Small intestine (tissue), 7 donors: ENCODE data around the gene IREB2. TPM values are rescaled to one million over a fixed set of nuclear protein-coding genes. Genes with fewer than 3 reads are reported as not detected.
"Not testable (repeated sequence)": the region's sequence is repeated elsewhere in the genome, so short reads cannot be mapped to it uniquely, and the experiment has no call there.

Experiments used
- DNase-seq, 2 donors: peaks; one replicate each; pipeline versions ENCODE4 v3.0.0 to v3.0.0-alpha.2; 2013
- FAIRE-seq: peaks from 2 replicates; lab custom pipeline; 2012; peaks lifted over from hg19 to GRCh38; lab: Jason Lieb, UNC
- H3K27ac ChIP-seq, 3 donors: one replicate each; pipeline ENCODE4 v1.5.1; 2013; ENCODE audit warnings: low read length in 2 of 3, mild to moderate bottlenecking in 2 of 3, control low read depth in 1 of 3, inconsistent platforms in 1 of 3, low read depth in 1 of 3, moderate library complexity in 1 of 3
- H3K27me3 ChIP-seq, 3 donors: one replicate each; pipeline ENCODE4 v1.6.1; 2013; ENCODE audit warnings: low read length in 3 of 3, inconsistent platforms in 1 of 3; ENCODE audit not compliant: control insufficient read depth in 3 of 3, insufficient read depth in 3 of 3
- H3K36me3 ChIP-seq, 3 donors: one replicate each; pipeline ENCODE4 v1.6.1; 2013; ENCODE audit warnings: low read length in 3 of 3, inconsistent platforms in 1 of 3, low read depth in 1 of 3, mild to moderate bottlenecking in 1 of 3, moderate library complexity in 1 of 3; ENCODE audit not compliant: control insufficient read depth in 3 of 3, insufficient read depth in 2 of 3
- H3K4me1 ChIP-seq, 3 donors: one replicate each; pipeline ENCODE4 v1.6.1; 2013; ENCODE audit warnings: low read length in 2 of 3, inconsistent platforms in 1 of 3, low read depth in 1 of 3, mild to moderate bottlenecking in 1 of 3, moderate library complexity in 1 of 3; ENCODE audit not compliant: control insufficient read depth in 3 of 3, insufficient read depth in 2 of 3
- H3K4me3 ChIP-seq, 3 donors: one replicate each; pipeline ENCODE4 v1.5.1; 2013; ENCODE audit warnings: low read length in 3 of 3, control low read depth in 1 of 3, inconsistent platforms in 1 of 3, low read depth in 1 of 3, mild to moderate bottlenecking in 1 of 3, moderate library complexity in 1 of 3
- H3K9me3 ChIP-seq, 2 donors: one replicate each; pipeline ENCODE4 v1.6.1; 2013; ENCODE audit warnings: low read depth in 1 of 2, low read length in 1 of 2; ENCODE audit not compliant: control insufficient read depth in 2 of 2, insufficient read depth in 1 of 2
- WGBS, 3 donors: extraction: QIAGEN DNeasy Blood & Tissue Kit; methylation state at CpG; one replicate each; pipeline ENCODE4 v1.1.7; 2013; 5-methylcytosine and 5-hydroxymethylcytosine counted together
- polyA plus RNA-seq, 4 donors: library from polyadenylated mRNA; stranded (reverse) in 3 of 4; unstranded in 1 of 4; fragments of 200-250 nt in 3 of 4; fragments of 120-200 nt in 1 of 4; gene quantifications; one replicate each; pipeline versions ENCODE4 v1.2.1 to v1.2.3, GENCODE V29; 2013
- donor health status: healthy with polysubstance abuse.
- donor health status: control.
- donor health status: control.
- donor health status: Bipolar disorder and iron deficiency.
- donor health status: healthy.

IREB2 gene
- polyA plus RNA-seq, 4 donors: 12.4 to 63.6 (median 15.3) TPM

DNA sequence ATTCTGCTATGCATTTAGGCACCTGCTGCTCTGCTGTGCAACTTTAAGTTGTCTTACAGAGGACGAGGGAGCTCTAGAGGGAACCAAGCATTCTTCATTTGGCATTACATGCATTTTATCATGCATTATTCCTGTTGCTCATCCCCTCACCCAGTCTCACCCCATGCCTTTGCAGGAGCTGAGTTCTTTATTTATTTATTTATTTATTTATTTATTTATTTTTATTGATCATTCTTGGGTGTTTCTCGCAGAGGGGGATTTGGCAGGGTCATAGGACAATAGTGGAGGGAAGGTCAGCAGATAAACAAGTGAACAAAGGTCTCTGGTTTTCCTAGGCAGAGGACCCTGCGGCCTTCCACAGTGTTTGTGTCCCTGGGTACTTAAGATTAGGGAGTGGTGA lies 82.0 kb downstream of the IREB2 start:
- not testable (repeated sequence) for H3K4me3 ChIP-seq, H3K27me3 ChIP-seq, FAIRE-seq, H3K4me1 ChIP-seq, DNase-seq, H3K9me3 ChIP-seq, H3K27ac ChIP-seq
- peaks cover 0 to 17% (median 0%) of the 10 kb centered on the region in 3 donors for H3K36me3 ChIP-seq
- 83 to 96% (median 91%) methylated on average over 2 of the region's 3 CpGs for WGBS, 3 donors

DNA sequence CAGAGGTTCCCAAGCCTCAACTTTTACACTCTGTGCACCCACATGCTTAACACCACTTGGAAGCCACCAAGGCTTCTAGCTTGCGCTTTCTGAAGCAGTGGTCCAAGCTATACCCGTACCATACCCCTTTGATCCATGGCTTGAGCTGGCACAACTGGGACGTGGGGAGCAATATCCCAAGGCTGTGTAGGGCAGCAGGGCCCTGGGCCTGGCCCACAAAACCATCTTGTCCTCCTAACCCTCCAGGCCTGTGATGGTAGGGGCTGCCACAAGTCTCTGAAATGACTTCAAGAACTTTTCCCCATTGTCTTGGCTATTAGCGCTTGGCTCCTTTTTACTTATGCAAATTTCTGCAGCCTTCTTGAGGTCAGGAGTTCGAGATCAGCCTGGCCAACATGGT lies 86.2 kb downstream of the IREB2 start:
- Histone ChIP-seq H3K9me3 (peaks cover 0 to 9% of the 10 kb centered on the region in 2 donors), H3K36me3 (peaks cover 0 to 11% (median 0%) of the 10 kb centered on the region in 3 donors), H3K4me3 (no peak overlapping the region), H3K27ac (no peak overlapping the region), H3K27me3 (no peaks in the 10 kb centered on the region), H3K4me1 (no peaks in the 10 kb centered on the region)
- WGBS, 3 donors: 87 to 97% (median 91%) methylated on average over 5 of the region's 5 CpGs
- DNase-seq: no peak
- FAIRE-seq: no peak

DNA sequence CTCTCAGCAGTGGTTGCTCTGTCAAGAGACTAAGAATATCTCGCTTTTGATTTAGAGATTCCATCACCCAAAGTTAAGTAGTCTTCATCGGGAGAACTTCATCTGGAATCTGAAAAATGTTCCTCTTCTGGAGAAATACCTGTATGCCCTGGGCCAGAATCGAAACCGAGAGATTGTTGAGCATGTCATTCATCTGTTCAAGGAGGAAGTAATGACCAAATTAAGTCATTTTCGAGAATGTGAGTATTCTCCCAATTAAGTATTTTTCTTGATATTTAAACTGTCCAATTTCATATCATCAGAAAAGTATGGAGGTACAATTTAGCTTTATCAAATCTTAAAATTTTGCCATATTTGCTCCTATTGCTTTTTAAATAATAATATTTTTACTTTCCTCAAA lies 89.3 kb downstream of the IREB2 start:
- WGBS, 3 donors: 88 to 95% (median 92%) methylated on average over 5 of the region's 5 CpGs
- Histone ChIP-seq H3K9me3 (peaks cover 0 to 9% of the 10 kb centered on the region in 2 donors), H3K4me3 (no peak overlapping the region), H3K4me1 (no peaks in the 10 kb centered on the region), H3K27ac (no peak overlapping the region), H3K36me3 (peaks cover 0 to 9% (median 0%) of the 10 kb centered on the region in 3 donors), H3K27me3 (no peaks in the 10 kb centered on the region)
- DNase-seq: no peak
- FAIRE-seq: no peak

DNA sequence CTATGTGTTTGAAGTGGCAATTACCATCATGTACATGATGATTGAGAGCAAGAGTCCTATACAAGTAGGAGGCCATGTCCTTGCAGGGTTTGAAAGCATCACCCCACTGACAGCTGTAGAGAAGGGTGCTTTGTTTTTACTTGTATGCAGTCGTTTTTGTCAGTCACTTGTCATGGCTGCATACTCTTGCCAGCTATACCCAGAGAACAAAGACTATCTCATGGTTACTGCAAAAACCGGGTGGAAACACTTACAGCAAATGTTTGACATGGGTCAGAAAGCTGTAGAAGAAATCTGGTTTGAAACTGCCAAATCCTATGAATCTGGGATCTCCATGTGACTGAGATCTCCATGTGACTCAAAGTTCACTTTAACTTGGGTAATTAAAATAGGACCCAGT lies 95.3 kb downstream of the IREB2 start:
- 67 to 71% (median 69%) methylated on average over 2 of the region's 2 CpGs for WGBS, 3 donors
- Histone ChIP-seq H3K4me3 (no peak overlapping the region), H3K27ac (no peak overlapping the region), H3K9me3 (no peaks in the 10 kb centered on the region), H3K27me3 (no peaks in the 10 kb centered on the region), H3K4me1 (no peaks in the 10 kb centered on the region), H3K36me3 (peaks cover 0 to 4% (median 0%) of the 10 kb centered on the region in 3 donors)
- FAIRE-seq: no peak
- DNase-seq: no peak

DNA sequence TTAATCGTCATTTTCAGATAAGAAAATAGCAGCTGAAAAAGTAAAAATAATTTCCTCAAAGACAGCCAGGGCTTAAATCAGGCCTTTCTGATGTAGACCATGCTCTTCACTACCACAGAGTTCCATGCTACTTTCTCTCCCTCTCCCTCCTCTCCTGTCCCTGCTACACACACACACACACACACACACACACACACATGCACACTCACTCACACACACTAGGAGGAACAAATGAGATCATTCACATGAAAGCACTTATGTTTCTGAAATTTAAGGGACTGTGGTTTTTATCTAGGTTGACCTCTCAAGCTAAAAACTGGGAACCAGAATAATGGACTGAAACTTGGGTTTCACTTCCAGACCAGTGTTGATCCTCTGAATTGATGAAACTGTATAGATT lies 98.1 kb downstream of the IREB2 start:
- H3K9me3 ChIP-seq: no peaks in the 10 kb centered on the region
- no peaks in the 10 kb centered on the region for H3K27me3 ChIP-seq
- FAIRE-seq (no peak), DNase-seq (no peak)
- no peak overlapping the region for H3K27ac ChIP-seq
- H3K4me3 ChIP-seq: no peak overlapping the region
- H3K36me3 ChIP-seq: peaks cover 0 to 2% (median 0%) of the 10 kb centered on the region in 3 donors
- H3K4me1 ChIP-seq: no peaks in the 10 kb centered on the region
- 84 to 93% (median 92%) methylated on average over 1 of the region's 1 CpG for WGBS, 3 donors

DNA sequence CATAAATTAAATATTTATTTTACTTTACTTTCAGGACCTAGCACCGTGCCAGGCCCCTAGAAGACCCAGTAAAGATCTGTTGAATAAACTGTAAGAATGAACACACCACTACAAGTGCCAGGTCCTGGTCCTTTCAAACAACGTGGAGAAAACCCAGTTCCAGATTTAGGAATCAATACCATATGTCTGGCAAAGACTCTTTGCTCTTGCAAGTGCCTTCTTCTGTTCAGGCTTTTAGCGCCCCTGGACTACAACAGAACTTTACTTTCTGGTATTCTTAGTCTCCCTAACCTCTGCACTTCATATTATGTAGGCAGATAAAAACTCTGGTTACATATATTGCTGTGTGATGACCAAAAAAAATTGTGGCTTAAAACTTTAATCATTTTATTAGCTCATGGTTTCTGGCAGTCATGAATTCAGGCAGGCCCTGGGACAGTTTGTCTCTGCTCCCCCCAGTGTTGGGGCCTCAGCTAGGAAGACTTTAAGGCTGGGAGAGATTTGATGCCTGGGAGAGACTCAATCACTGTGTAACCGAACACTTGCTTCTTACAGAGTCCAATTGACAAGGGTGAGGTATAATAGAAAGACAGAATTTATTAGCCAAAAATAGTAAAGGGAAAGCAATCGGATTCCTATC lies 99.4 kb downstream of the IREB2 start:
- FAIRE-seq (no peak), DNase-seq (no peak)

GRCh38 chr15:78538358-78538757 lies 100.3 kb downstream of the IREB2 start:
- Histone ChIP-seq H3K9me3 (no peaks in the 10 kb centered on the region), H3K27me3 (no peaks in the 10 kb centered on the region), H3K36me3 (peaks cover 0 to 5% (median 4%) of the 10 kb centered on the region in 3 donors), H3K4me1 (peaks cover 0 to 2% (median 2%) of the 10 kb centered on the region in 3 donors), H3K4me3 (no peak overlapping the region), H3K27ac (no peak overlapping the region)
- no peak for DNase-seq
- no peak for FAIRE-seq
- WGBS, 3 donors: 70 to 76% (median 74%) methylated on average over 1 of the region's 1 CpG

More for the DNA sequence above, 99.4 kb downstream of the IREB2 start:
- H3K27me3 ChIP-seq: no peaks in the 10 kb centered on the region
- WGBS, 3 donors: 88 to 92% (median 90%) methylated on average over 5 of the region's 5 CpGs
- no peak overlapping the region for H3K4me3 ChIP-seq
- peaks cover 0 to 2% (median 2%) of the 10 kb centered on the region in 3 donors for H3K4me1 ChIP-seq
- no peak overlapping the region for H3K27ac ChIP-seq
- H3K36me3 ChIP-seq: no peaks in the 10 kb centered on the region
- H3K9me3 ChIP-seq: no peaks in the 10 kb centered on the region

DNA sequence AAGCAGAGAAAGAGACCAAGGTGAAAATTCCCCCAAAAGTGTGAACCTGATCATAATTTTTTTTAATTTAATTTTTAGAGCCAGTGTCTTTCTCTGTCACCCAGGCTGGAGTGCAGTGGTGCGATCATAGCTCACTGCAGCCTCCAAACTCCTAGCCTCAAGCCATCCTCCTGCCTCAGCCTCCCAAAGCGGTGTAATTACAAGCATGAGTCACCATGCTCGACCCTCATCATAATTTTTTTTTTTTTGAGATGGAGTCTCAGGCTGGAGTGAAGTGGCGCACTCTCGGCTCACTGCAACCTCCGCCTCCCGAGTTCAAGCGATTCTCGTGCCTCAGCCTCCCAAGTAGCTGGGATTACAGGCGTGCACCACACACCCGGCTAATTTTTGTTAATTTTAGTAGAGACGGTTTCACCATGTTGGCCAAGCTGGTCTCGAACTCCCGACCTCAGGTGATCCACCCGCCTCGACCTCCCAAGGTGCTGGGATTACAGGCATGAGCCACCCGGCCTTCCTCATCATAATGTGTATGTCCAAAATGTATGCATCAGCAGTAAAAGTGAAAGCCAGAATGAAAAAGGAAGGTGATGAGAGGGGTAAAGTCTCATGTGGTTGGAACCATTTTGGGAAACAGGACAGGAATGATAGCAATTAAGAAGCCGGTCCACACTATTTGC lies 101.6 kb downstream of the IREB2 start:
- H3K36me3 ChIP-seq: peaks cover 0 to 12% (median 6%) of the 10 kb centered on the region in 3 donors
- peak overlapping the region; percentile 83 to 94 (median 92) for H3K4me3 ChIP-seq
- FAIRE-seq, H3K4me1 ChIP-seq, H3K27me3 ChIP-seq, H3K9me3 ChIP-seq, DNase-seq: not testable (repeated sequence)
- WGBS, 3 donors: 63 to 74% (median 67%) methylated on average over 18 of the region's 18 CpGs
- H3K27ac ChIP-seq: peak overlapping the region; percentile 87 to 98 (median 97)
